ENCODE measurements around the gene STX4. TPM values are rescaled to one million over a fixed set of nuclear protein-coding genes. Genes with fewer than 3 reads are reported as not detected.

Gene STX4
- total and polyA plus RNA-seq, 4 donors: 52.8 to 121 (median 81.0) TPM

DNA sequence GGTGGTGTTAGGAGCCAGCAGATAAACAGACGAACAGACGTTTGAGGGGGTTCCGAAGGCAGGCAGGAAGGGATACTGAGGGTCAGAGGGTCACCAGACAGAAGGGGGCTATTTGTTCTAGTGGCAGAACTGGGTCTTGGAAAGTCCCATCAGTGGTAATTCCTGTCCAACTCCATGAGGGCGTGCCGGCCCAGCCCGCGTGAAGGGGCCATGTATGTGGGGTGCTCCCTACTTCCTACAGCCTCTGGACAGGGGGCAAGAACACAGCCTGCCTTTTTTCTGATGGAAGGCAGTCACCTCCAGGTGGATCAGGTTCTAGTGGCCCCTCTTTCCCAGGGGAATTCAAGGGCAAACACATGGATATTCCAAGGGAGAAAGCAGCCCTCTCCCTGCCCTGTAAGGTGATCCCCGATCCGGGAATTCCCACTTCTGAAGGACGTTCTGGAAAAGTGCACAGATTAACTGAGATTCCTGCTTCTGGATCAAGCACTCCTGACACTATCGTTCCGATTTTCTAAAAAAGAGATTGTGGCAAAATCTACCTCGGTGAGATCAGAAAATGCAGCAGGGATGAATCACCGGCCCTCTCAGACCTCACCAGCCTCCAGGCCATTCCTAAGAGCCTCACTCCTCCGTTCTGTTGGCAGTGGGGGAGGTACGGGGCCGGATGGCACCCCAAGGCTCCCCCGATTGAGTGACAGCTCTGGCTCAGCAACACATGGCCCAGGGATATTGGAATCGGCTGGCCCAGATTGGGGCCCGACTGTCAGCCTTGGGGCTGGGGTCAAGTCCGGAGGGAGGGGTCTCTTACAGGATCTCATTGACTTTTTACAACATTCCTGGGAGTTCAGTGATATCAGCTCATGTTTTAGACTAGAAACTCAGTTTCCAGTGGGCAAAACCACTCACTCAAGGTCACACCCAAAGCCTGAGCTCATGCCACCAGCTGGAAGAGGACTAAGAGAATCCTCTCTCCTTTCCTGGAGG lies 35.3 kb upstream of the STX4 start:
- peak in 1 of 2 donors; percentile 80 for DNase-seq
- Histone ChIP-seq H3K27me3 (ENCODE audit: control insufficient read depth in 1 of 2, insufficient read depth in 2 of 2, low read length in 1 of 2) (no peaks in the 10 kb centered on the region), H3K9me3 (ENCODE audit: control insufficient read depth, low read length) (no peaks in the 10 kb centered on the region), H3K36me3 (ENCODE audit: control insufficient read depth in 1 of 2, insufficient read depth in 2 of 2, low read length in 1 of 2) (no peaks in the 10 kb centered on the region), H3K27ac (ENCODE audit: low read depth in 1 of 2, low read length in 2 of 2) (peak overlapping the region; percentile 30 to 69), H3K4me1 (ENCODE audit: control insufficient read depth in 1 of 2, insufficient read depth in 2 of 2, low read length in 2 of 2) (no peaks in the 10 kb centered on the region), H3K4me3 (ENCODE audit: low read length in 2 of 2) (peak overlapping the region in 1 of 2 donors; percentile 47)
- ATAC-seq (ENCODE audit: low FRiP score): peak; percentile 30
- intact Hi-C loops (cut with DNase I): loop anchor here in 1 of 2 donors (2.0 to 5.0 kb wide), 3 partner anchors 35 to 144 kb away; partner anchors contain the start of genes STX4, ZNF646 and ZNF668
- WGBS, 2 donors: 42 to 52% methylated on average over 21 of the region's 21 CpGs

GRCh38 chr16:30998852-30999761 lies 34.3 kb upstream of the STX4 start:
- H3K27ac ChIP-seq (ENCODE audit: low read depth in 1 of 2, low read length in 2 of 2): peak overlapping the region; percentile 19 to 29
- intact Hi-C loops (cut with DNase I): loop anchor here in 1 of 2 donors (5.0 kb wide), 2 partner anchors 73 to 143 kb away; partner anchors contain the start of genes ZNF646 and ZNF668
- no peaks in the 10 kb centered on the region for H3K27me3 ChIP-seq (ENCODE audit: control insufficient read depth in 1 of 2, insufficient read depth in 2 of 2, low read length in 1 of 2)
- DNase-seq (peak in 1 of 2 donors; percentile 87), ATAC-seq (ENCODE audit: low FRiP score) (no peak)
- 7 to 11% methylated on average over 6 of the region's 6 CpGs for WGBS, 2 donors
- no peaks in the 10 kb centered on the region for H3K9me3 ChIP-seq (ENCODE audit: control insufficient read depth, low read length)
- no peaks in the 10 kb centered on the region for H3K4me1 ChIP-seq (ENCODE audit: control insufficient read depth in 1 of 2, insufficient read depth in 2 of 2, low read length in 2 of 2)
- H3K4me3 ChIP-seq (ENCODE audit: low read length in 2 of 2): no peak overlapping the region
- H3K36me3 ChIP-seq (ENCODE audit: control insufficient read depth in 1 of 2, insufficient read depth in 2 of 2, low read length in 1 of 2): no peaks in the 10 kb centered on the region

- no peaks in the 10 kb centered on the region for H3K4me1 ChIP-seq (ENCODE audit: control insufficient read depth in 1 of 2, insufficient read depth in 2 of 2, low read length in 2 of 2)
- intact Hi-C loops (cut with DNase I): no loop called here
- no peak overlapping the region for H3K27ac ChIP-seq (ENCODE audit: low read depth in 1 of 2, low read length in 2 of 2)
- H3K9me3 ChIP-seq (ENCODE audit: control insufficient read depth, low read length): no peaks in the 10 kb centered on the region
- WGBS, 2 donors: 93 to 94% methylated on average over 19 of the region's 19 CpGs
- no peak overlapping the region for H3K4me3 ChIP-seq (ENCODE audit: low read length in 2 of 2)
- DNase-seq (no peak), ATAC-seq (ENCODE audit: low FRiP score) (no peak)
- no peaks in the 10 kb centered on the region for H3K27me3 ChIP-seq (ENCODE audit: control insufficient read depth in 1 of 2, insufficient read depth in 2 of 2, low read length in 1 of 2)
- H3K36me3 ChIP-seq (ENCODE audit: control insufficient read depth in 1 of 2, insufficient read depth in 2 of 2, low read length in 1 of 2): no peaks in the 10 kb centered on the region
Observed at GRCh38 chr16:31000671-31001382, 32.5 kb upstream of the STX4 start.

DNA sequence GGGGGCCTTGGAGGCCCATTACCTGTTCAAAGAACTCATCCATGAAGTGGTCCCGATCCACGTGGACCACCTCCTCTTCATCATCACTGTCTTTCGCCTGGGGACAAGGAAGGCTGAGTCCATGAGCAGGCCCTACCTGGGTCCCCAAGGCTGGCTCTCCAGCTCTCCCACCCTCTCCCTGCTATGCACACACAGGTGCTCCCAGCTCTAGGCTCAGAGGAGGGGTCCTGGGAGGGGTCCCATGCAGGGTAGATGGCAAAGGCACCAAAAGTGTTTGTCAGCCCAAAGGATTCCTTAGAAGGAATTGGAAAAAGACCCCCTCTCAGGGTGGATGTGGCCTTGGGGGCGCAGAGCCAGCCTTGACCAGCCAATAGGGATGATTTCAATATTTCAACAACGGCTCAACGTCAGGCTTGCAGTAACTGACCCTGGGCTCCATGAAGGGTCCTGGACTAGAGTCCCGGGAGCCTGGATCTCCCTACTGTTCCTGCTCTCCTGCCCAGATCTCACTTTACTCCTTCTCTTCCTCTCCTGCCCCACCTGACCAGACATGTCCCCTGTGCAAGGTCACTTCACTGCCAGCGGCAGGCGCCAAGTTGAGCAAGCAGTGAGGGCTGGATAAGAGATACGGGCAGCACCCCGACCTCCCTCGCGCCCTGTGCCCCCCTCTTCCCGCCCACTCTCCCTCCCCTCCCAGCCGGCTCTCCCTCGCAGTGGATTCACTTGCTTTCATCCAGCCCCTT lies 31.7 kb upstream of the STX4 start:
- no peaks in the 10 kb centered on the region for H3K36me3 ChIP-seq (ENCODE audit: control insufficient read depth in 1 of 2, insufficient read depth in 2 of 2, low read length in 1 of 2)
- no peaks in the 10 kb centered on the region for H3K4me1 ChIP-seq (ENCODE audit: control insufficient read depth in 1 of 2, insufficient read depth in 2 of 2, low read length in 2 of 2)
- WGBS, 2 donors: 77% methylated on average over 16 of the region's 16 CpGs
- no peak overlapping the region for H3K27ac ChIP-seq (ENCODE audit: low read depth in 1 of 2, low read length in 2 of 2)
- ATAC-seq (ENCODE audit: low FRiP score) (no peak), DNase-seq (peak in 1 of 2 donors; percentile 66)
- H3K4me3 ChIP-seq (ENCODE audit: low read length in 2 of 2): no peak overlapping the region
- H3K27me3 ChIP-seq (ENCODE audit: control insufficient read depth in 1 of 2, insufficient read depth in 2 of 2, low read length in 1 of 2): no peaks in the 10 kb centered on the region
- intact Hi-C loops (cut with DNase I): no loop called here
- H3K9me3 ChIP-seq (ENCODE audit: control insufficient read depth, low read length): no peaks in the 10 kb centered on the region

GRCh38 chr16:31002250-31002700 lies 31.1 kb upstream of the STX4 start:
- Histone ChIP-seq H3K4me3 (ENCODE audit: low read length in 2 of 2) (no peak overlapping the region), H3K36me3 (ENCODE audit: control insufficient read depth in 1 of 2, insufficient read depth in 2 of 2, low read length in 1 of 2) (no peaks in the 10 kb centered on the region), H3K27ac (ENCODE audit: low read depth in 1 of 2, low read length in 2 of 2) (no peak overlapping the region), H3K4me1 (ENCODE audit: control insufficient read depth in 1 of 2, insufficient read depth in 2 of 2, low read length in 2 of 2) (no peaks in the 10 kb centered on the region), H3K27me3 (ENCODE audit: control insufficient read depth in 1 of 2, insufficient read depth in 2 of 2, low read length in 1 of 2) (no peaks in the 10 kb centered on the region), H3K9me3 (ENCODE audit: control insufficient read depth, low read length) (no peaks in the 10 kb centered on the region)
- ATAC-seq (ENCODE audit: low FRiP score) (no peak), DNase-seq (no peak)
- intact Hi-C loops (cut with DNase I): no loop called here
- WGBS, 2 donors: 84 to 87% methylated on average over 10 of the region's 10 CpGs

GRCh38 chr16:31002862-31003341 lies 30.5 kb upstream of the STX4 start:
- intact Hi-C loops (cut with DNase I): no loop called here
- DNase-seq: no peak
- no peaks in the 10 kb centered on the region for H3K36me3 ChIP-seq (ENCODE audit: control insufficient read depth in 1 of 2, insufficient read depth in 2 of 2, low read length in 1 of 2)
- H3K4me3 ChIP-seq (ENCODE audit: low read length in 2 of 2): no peak overlapping the region
- H3K4me1 ChIP-seq (ENCODE audit: control insufficient read depth in 1 of 2, insufficient read depth in 2 of 2, low read length in 2 of 2): no peaks in the 10 kb centered on the region
- H3K27me3 ChIP-seq (ENCODE audit: control insufficient read depth in 1 of 2, insufficient read depth in 2 of 2, low read length in 1 of 2): no peaks in the 10 kb centered on the region
- no peak for ATAC-seq (ENCODE audit: low FRiP score)
- H3K27ac ChIP-seq (ENCODE audit: low read depth in 1 of 2, low read length in 2 of 2): no peak overlapping the region
- WGBS, 2 donors: 74 to 86% methylated on average over 9 of the region's 9 CpGs
- H3K9me3 ChIP-seq (ENCODE audit: control insufficient read depth, low read length): no peaks in the 10 kb centered on the region

DNA sequence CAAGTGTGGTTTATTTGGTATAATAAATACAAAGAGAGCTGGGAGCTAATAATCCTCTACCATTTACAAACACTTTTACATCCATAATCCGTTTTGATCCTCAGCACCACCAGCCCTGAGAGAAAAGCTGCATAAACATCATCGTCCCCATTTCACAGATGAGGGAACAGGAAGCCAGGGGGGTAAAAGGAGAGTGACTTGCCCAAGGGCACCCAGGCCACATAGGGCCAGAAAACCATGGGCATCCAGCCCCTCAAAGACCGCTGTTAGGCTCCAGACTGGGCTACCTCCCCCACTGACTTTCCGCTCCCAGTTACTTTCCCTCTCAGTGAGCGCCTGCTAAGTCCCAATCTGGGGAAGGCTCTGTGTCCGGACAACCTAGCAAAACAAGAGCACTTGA lies 29.6 kb upstream of the STX4 start:
- Histone ChIP-seq H3K9me3 (ENCODE audit: control insufficient read depth, low read length) (no peaks in the 10 kb centered on the region), H3K4me1 (ENCODE audit: control insufficient read depth in 1 of 2, insufficient read depth in 2 of 2, low read length in 2 of 2) (no peaks in the 10 kb centered on the region), H3K4me3 (ENCODE audit: low read length in 2 of 2) (no peak overlapping the region), H3K36me3 (ENCODE audit: control insufficient read depth in 1 of 2, insufficient read depth in 2 of 2, low read length in 1 of 2) (no peaks in the 10 kb centered on the region), H3K27ac (ENCODE audit: low read depth in 1 of 2, low read length in 2 of 2) (no peak overlapping the region), H3K27me3 (ENCODE audit: control insufficient read depth in 1 of 2, insufficient read depth in 2 of 2, low read length in 1 of 2) (no peaks in the 10 kb centered on the region)
- no peak for ATAC-seq (ENCODE audit: low FRiP score)
- DNase-seq: no peak
- WGBS, 2 donors: 88 to 93% methylated on average over 6 of the region's 6 CpGs
- intact Hi-C loops (cut with DNase I): no loop called here

Data from aorta (tissue), 5 donors.